Measurements from ENCODE around the gene LEKR1. TPM values are rescaled to one million over a fixed set of nuclear protein-coding genes. Genes with fewer than 3 reads are reported as not detected.

LEKR1 gene
- total RNA-seq, 4 donors from 2014 or later: 0.22 to 1.3 (median 0.34) TPM; not detected in 1

- TF ChIP-seq, protein P1, sequence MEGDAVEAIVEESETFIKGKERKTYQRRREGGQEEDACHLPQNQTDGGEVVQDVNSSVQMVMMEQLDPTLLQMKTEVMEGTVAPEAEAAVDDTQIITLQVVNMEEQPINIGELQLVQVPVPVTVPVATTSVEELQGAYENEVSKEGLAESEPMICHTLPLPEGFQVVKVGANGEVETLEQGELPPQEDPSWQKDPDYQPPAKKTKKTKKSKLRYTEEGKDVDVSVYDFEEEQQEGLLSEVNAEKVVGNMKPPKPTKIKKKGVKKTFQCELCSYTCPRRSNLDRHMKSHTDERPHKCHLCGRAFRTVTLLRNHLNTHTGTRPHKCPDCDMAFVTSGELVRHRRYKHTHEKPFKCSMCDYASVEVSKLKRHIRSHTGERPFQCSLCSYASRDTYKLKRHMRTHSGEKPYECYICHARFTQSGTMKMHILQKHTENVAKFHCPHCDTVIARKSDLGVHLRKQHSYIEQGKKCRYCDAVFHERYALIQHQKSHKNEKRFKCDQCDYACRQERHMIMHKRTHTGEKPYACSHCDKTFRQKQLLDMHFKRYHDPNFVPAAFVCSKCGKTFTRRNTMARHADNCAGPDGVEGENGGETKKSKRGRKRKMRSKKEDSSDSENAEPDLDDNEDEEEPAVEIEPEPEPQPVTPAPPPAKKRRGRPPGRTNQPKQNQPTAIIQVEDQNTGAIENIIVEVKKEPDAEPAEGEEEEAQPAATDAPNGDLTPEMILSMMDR (IDR thresholded peaks at IDR 0.05; ENCODE audit: low read depth): no peak
Measured at GRCh38 chr3:157063469-157063868, 237.3 kb downstream of the LEKR1 start.

GRCh38 chr3:157063926-157064325 lies 237.8 kb downstream of the LEKR1 start:
- TF ChIP-seq, protein P1 (IDR thresholded peaks at IDR 0.05; ENCODE audit: low read depth): no peak

DNA sequence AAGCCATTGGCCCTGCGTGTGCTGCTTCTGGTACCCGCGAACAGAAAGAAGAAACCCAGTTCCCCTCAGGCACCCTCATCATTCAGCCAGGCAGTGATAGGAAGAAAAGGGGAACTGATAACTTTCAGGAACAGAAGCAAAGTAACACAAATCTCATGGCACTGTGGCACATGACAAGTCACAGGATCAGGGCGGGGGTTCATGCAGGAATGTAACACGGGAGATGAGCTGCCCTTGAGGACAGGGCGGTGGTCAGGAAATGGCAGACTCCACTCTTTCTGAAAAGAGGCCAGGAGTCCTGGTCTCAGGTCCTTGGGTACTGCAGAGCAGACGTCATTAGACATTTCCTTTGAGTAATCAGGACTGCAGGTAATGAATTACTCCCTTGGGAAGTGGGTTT lies 238.2 kb downstream of the LEKR1 start:
- TF ChIP-seq, protein P1 (IDR thresholded peaks at IDR 0.05; ENCODE audit: low read depth): no peak

DNA sequence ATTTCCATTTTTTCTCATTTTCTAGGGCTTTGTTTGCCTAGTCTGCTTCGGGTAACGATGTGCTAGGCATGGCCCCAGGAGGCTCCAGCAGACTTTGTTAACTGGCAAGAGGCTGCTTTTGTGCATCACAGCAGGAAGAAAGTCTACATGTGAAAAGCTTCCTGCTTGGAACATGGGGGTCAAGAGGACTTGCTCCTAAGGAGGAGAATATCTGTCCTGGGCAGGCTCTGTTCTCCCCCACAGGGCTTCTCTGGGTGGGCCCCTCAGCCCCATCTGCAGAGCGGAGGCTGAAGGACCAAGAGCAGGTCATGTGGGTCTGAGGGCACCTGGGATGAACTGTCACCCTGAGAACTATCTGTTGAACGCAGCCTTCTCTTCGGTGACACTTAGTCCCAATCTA lies 239.0 kb downstream of the LEKR1 start:
- TF ChIP-seq, protein P1 (IDR thresholded peaks at IDR 0.05; ENCODE audit: low read depth): no peak

GRCh38 chr3:157066335-157067098 lies 240.4 kb downstream of the LEKR1 start:
- TF ChIP-seq, protein P1 (IDR thresholded peaks at IDR 0.05; ENCODE audit: low read depth): no peak

DNA sequence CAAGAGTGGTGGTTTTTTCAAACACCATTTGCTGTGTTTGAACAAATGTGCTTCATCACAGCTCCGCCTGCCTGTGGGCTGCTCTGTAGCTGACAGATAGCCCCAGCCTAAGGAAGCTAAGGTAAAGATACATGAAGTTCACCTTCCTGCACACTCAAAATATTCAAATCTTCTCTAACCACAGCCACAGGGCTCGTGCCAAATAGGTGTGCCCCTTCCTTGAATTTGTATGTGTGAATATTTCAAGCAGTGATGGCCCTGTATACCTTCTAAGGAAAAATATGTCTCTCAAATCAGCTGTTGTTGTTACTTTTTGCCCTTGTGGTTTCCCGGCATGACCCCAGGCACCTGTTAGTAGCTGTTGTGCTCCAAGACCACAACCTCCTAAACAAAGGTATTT lies 241.0 kb downstream of the LEKR1 start:
- TF ChIP-seq, protein P1 (IDR thresholded peaks at IDR 0.05; ENCODE audit: low read depth): no peak

- TF ChIP-seq, protein P1 (IDR thresholded peaks at IDR 0.05; ENCODE audit: low read depth): no peak
Measured at GRCh38 chr3:157069406-157069805, 243.3 kb downstream of the LEKR1 start.
